Endothelial cell of umbilical vein (primary cell): ENCODE results near the gene VAC14.

Source experiments
- POLR2A ChIP-seq: IDR thresholded peaks from 2 replicates; pipeline ENCODE4 v1.6.1; 2012; ENCODE audit warnings: low read depth, mild to moderate bottlenecking, control low read depth, low read length
- POLR2AphosphoS5 ChIP-seq: IDR thresholded peaks from 2 replicates; pipeline ENCODE4 v1.6.1; 2012; ENCODE audit warnings: low read depth, mild to moderate bottlenecking, control low read depth, low read length, moderate library complexity; ENCODE audit not compliant: insufficient read depth
- TF ChIP-seq, protein P1 (sequence below): IDR thresholded peaks from 2 replicates; pipeline ENCODE4 v1.6.1; 2011; ENCODE audit not compliant: insufficient read depth, insufficient read length
- TF ChIP-seq, protein P2 (sequence below), 2 donors: IDR thresholded peaks; 1 replicate in 1 of 2; 2 replicates in 1 of 2; pipeline ENCODE4 v1.5.1; 2011; ENCODE audit warnings: low read length in 2 of 2, mild to moderate bottlenecking in 2 of 2, moderate library complexity in 2 of 2, control low read depth in 1 of 2, inconsistent platforms in 1 of 2, low read depth in 1 of 2; ENCODE audit not compliant: insufficient read depth in 1 of 2; ENCODE audit errors: extremely low read depth in 1 of 2

DNA sequence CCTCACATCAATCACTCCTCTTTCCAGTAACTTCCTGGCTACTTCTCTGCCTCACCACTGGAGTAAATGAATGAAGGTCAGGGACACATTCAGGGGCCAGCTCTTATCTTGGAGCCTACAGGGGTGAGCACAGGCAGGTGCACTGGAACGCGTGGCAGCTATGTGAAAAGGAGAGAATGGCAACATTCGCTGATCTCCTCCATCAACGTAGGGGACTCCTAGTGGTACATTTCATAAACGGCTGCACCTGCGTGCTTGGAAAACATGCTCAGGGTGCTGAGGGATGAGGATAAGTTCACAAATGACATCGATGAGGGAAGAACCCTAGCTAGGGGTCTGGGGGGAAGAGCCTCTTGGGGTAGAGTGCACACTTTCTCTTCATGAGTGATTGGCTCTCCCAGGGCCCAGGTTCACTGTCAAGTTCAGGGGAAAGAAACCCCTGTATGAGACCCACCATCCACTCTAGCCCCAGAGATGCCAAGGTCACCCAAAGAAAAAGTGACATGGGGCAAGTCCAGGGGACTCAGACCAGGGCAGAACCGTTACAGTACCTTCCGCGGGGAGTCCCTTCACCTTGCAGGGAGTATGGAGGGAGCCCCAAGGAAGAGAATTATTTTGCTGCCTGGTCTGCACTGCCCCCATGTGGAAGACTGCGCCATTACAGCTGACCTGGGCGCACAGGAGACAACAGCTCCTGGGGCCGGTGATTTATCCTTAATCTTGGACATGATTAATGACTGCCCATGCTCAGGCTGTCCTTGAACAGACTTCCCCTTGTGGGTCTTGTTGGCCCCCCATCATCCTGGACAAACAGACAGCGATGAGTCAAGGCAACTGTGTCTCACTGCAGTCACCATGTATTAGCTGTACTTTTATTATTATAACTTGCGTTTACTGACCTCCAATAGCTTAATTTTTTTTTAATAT lies 30.1 kb downstream of the VAC14 start:
- no peak for TF ChIP-seq POLR2A
- TF ChIP-seq, protein P1, sequence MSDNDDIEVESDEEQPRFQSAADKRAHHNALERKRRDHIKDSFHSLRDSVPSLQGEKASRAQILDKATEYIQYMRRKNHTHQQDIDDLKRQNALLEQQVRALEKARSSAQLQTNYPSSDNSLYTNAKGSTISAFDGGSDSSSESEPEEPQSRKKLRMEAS, result no peak
- no peak for TF ChIP-seq POLR2AphosphoS5
- TF ChIP-seq, protein P2, sequence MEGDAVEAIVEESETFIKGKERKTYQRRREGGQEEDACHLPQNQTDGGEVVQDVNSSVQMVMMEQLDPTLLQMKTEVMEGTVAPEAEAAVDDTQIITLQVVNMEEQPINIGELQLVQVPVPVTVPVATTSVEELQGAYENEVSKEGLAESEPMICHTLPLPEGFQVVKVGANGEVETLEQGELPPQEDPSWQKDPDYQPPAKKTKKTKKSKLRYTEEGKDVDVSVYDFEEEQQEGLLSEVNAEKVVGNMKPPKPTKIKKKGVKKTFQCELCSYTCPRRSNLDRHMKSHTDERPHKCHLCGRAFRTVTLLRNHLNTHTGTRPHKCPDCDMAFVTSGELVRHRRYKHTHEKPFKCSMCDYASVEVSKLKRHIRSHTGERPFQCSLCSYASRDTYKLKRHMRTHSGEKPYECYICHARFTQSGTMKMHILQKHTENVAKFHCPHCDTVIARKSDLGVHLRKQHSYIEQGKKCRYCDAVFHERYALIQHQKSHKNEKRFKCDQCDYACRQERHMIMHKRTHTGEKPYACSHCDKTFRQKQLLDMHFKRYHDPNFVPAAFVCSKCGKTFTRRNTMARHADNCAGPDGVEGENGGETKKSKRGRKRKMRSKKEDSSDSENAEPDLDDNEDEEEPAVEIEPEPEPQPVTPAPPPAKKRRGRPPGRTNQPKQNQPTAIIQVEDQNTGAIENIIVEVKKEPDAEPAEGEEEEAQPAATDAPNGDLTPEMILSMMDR (IDR thresholded peaks at IDR 0.05; ENCODE audit: extremely low read depth in 1 of 2, insufficient read depth in 1 of 2, low read depth in 1 of 2, low read length in 2 of 2), result peak; percentile 88 to 89
